Cerebellar cortex (tissue), 1 donor: ENCODE measurements around the gene TXNL1.

Experiments
- DNase-seq: peaks from one replicate; pipeline ENCODE4 v3.0.0-alpha.2; 2015; ENCODE audit warnings: low spot score

The TXNL1 gene

GRCh38 chr18:56569416-56569815, 69.0 kb downstream of the TXNL1 start:
- no peak for DNase-seq

GRCh38 chr18:56568986-56569385, 69.4 kb downstream of the TXNL1 start:
- DNase-seq, result no peak

- DNase-seq, result no peak
Measured at GRCh38 chr18:56565551-56566345, 72.6 kb downstream of the TXNL1 start.

GRCh38 chr18:56565046-56565445, 73.3 kb downstream of the TXNL1 start:
- no peak for DNase-seq

- DNase-seq, result no peak
Measured at GRCh38 chr18:56563568-56563967, 74.8 kb downstream of the TXNL1 start.

GRCh38 chr18:56562479-56562878, 75.9 kb downstream of the TXNL1 start:
- no peak for DNase-seq

GRCh38 chr18:56560992-56561391, 77.4 kb downstream of the TXNL1 start:
- DNase-seq, result no peak

- no peak for DNase-seq
Measured at GRCh38 chr18:56559044-56559443, 79.3 kb downstream of the TXNL1 start.

GRCh38 chr18:56556907-56557306, 81.5 kb downstream of the TXNL1 start:
- DNase-seq, result no peak

GRCh38 chr18:56550121-56550520, 88.3 kb downstream of the TXNL1 start:
- DNase-seq, result no peak
